Measurements from ENCODE around the gene PTPRD.
A peak's percentile ranks its signal among the peaks of the same experiment; 100 is the strongest.

PTPRD gene

DNA sequence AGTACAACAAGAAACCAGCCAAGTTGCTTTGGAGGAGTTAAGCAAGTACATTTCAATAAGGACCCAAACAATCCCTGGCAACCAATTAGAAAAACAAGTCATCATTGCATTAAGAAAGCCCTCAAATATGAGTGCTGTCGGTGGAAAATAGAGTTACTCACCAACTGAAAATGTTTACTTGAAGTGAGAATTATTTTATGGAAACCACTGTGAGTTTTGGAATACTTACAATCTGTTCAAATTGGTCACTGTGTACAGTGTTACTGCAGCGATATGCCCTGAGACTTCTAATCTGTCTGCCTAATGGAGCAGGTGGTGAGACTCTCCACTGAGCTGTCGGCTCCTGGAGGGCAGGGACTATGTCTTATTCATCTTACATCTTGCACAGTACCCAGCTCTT is 1740.0 kb downstream of the PTPRD start:
- DNase-seq: peak in 2 of 58 donors; percentile 15 to 33

DNA sequence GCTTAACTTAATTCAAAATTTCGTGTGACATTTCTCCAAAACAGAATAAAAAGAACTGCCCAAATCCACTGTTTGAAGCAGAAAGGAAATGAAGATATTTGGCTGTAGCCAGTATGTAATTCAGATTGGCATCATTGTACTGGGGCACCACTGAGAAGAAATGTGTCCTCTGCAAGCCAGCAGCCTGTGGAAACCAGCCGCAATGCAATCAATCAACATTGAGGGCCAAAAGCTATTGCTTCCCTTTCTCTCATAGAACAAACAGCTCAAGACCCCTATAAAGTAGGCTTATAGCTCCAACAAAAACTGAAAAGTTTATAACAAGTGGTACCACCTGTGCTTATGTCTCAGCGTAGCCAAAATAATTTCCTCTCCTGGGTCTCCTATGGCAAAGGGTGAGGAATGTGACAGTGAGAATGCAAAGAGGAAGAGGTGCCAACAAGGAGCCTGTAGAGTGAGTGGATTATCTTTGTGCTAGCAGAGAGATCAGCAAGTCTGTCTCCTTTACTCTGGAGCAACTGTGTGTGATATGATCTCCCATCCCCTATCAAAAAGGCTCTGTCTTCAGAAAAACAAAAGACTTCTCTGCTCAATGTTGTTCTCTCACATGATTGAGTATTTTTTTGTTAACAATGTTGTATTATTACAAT is 1740.9 kb downstream of the PTPRD start:
- DNase-seq: peak in 3 of 58 donors; percentile 31 to 56 (median 34)

DNA sequence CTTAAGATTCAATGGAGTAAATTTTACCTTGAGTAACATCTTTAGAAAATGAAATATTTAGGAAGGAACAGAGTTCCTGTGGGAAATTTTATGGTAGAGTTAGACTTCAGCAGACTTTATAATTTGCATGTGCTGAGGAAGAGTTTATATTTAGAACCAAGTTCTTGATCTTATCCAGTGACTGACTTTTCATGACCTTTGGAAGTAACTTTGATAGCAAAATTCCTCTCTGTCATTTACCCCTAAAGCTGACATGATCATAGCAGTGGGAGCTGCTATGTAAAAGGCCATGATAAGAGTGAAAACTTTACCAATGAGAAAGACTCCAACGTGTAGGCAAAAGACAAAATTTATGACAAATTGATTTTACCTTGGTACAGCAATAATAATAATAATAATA is 1741.4 kb downstream of the PTPRD start:
- DNase-seq: no peak

DNA sequence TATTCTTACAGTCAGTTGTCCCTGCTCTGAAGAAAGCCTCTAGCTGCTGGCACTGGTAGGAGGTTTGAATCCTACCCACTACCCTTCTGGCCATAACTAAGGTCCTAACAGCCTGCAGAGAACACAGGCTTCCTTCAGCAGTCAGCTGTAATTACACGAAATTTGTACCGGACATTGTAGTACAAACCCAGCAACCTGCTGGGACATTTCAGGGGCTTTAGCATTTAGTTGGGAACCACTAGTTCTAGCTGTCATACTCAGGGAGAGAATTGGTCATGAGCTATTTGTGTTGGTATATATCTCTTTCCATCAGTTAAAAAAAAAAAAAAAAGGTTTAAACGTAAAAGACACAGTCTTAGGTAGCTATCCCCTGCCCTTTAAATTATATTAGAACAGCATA is 1743.0 kb downstream of the PTPRD start:
- no peak for DNase-seq

DNA sequence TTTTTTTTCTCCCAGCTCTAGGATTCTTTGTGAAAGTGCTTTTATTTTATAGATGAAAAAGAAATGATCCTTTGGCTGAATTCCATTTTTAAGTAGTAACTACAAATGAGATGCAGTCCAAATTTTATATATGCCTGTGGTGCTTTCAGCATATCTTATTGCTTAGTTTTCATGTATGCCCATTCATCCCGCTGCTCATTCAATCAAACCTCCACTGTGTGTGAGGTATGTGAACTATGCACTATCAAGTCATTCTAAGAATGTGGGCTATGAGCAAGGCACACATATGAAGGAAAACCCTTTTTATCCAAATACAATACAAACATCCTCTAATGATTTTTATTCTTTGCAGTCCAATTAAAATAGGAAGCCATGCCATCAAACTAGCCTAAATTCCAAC is 1744.2 kb downstream of the PTPRD start:
- DNase-seq: no peak

DNA sequence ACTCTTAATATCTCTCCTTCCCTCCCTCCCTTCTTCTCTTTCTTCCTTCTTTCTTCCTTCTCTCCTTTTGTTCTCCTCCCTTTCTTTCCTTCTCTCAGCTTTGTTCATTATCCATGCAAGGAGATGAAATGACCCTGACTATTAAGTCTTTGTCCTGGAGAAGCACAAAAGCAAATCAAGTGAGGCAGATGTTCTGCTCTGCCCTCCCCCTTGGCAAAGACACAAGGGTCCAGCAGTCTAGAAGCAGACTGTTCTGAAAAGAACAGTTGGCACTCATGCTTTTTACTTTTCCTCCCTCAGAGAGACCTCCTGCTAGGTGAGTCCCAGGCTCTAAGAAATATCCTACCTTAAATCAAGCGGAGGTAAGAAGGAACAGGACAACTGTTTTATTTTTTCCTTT is 1745.7 kb downstream of the PTPRD start:
- no peak for DNase-seq

DNA sequence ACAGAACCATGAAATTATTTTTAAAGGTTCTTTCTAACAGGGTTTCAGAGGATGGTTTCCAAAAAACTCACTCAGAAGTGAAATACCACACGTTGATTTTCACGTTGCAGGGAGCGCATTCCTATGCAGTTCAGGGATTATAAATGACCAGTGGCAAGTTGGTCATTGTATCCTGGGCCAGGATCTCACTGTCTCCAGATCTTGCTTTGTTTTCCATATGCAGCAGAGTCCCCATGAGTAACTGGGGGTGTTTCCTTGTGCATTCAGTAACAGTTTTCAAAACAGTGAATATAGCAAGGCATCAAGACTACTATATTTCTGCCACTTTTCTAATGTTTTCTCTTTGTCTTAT is 1748.3 kb downstream of the PTPRD start:
- DNase-seq: no peak

DNA sequence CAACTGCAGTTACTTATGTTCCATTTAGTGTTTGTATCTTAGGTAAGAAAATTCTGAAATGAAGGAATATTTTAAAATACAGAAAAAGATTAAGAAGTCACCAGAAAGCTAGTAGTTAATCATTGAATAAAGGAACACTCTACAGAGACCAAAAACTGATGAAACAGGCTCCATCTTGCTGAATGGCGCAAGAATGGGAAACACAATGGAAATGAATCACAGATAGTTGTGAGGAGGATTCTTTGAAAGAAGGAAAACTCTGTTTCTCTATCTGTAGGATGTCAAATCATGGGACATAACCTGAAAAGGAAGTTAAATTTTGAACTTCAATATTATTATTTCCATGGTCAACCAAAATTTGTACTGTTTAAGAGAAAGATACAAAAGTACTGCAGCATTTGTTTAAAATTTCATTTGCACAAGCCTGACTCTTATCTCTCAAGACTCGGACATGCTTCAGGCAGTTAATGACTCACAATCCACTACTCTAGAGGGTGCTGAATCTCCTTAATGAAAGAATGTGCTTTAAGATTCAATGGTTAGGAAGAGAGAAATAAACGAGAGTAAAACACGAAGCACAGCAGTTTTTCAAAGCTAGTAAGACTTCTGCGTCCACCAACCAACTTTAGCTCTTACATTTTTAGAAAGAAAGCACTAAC is 1748.8 kb downstream of the PTPRD start:
- DNase-seq: no peak

DNA sequence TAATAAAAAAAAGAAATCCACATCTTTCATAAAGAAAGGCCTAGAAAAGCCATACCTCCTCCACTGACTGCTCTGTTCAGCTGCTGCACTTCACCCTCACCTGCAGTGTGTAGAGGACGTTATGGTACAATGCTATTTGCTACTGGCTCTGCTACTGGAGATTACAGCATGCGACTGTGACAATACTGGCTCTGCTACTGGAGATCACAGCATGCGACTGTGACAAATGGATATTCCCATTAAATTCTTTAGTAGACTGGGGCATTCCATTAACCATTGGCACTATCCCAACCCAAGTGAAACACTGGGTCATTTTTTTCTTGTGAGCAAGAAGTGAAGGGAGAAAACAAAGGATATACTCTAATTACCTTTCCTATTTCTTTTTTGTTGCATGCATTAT is 1749.7 kb downstream of the PTPRD start:
- DNase-seq: no peak

DNA sequence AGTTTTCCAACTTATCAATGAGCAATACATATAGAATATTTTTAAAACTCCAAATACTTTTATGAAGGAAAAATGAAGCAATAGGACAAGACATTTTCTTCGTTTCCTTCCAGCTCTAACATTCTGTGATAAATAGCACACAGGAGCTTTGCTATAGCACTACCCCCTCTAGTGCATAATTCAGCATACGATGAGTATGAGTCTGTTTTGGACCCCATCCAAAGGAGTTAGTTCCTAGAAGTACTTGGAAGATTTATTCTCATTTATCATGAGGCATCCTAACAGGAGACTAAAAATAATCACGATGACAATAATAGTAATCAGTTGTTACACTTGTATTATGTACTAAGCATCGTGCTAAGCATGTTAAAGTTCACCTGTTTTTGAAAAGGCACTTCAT is 1751.9 kb downstream of the PTPRD start:
- peak in 1 of 58 donors; percentile 14 for DNase-seq

DNA sequence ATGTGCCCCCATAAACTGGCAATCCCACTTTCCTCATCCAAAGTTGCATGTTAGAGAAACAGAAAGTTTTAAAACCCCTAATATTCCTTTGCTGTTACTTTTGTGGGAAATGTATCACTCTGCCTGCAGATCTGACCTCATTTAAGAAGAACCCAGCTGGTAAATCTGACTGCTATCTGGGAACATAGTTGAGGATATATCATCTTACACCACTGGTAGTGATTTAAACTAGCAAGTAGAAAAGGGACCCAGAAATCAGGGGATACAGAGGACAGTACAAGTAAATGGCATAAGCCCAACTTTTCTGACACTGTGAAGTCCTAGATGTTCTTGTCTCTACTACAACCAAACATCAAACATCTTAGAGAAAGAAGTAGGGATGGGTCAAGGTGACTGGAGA is 1752.7 kb downstream of the PTPRD start:
- DNase-seq: no peak

DNA sequence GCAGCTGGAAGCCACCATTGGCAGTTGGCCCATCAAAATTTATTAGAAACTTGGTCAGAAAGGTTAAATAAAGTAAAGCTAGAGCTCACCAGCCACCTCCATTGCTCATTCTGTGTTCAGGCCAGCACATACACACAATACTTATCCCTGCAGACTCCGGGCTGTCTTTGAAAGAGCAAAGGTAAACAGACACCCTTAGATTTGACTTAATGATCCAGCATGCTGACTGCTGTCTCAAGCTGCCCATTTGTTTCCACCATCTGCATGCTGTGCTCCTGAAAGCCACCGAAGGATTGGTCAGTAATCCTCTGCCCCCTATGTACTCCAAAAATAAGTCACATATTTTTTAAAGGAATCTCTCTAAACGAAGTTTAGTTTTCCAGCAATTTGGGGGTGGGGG is 1753.4 kb downstream of the PTPRD start:
- DNase-seq: no peak

DNA sequence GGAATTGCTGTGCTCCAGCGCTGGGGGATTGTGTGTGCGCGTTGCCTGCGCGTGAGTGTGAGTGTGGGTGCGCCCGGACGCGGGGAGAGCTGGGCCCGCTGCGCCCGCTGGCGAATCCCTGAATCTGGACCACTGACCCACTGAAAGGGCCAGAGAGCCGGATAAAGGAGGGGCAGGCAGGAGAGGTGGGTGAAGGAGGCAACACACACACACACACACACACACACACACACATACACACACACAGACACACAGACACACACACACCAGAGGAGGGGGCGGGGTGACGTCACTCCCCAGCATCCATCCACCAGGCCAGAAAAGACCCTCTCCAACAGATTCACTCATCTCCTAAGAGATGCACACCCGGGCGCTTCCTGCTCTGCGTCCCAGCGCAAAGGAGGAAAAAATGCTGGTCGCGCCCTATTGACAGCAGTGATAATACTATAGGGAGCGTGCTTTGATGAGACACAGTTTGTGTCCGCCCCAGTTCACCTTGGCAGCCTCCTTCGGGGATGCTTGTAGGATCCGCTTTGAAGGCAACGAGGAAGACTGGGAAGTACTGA is 1754.1 kb downstream of the PTPRD start:
- peak in 37 of 58 donors; percentile 10 to 71 (median 49) for DNase-seq

DNA sequence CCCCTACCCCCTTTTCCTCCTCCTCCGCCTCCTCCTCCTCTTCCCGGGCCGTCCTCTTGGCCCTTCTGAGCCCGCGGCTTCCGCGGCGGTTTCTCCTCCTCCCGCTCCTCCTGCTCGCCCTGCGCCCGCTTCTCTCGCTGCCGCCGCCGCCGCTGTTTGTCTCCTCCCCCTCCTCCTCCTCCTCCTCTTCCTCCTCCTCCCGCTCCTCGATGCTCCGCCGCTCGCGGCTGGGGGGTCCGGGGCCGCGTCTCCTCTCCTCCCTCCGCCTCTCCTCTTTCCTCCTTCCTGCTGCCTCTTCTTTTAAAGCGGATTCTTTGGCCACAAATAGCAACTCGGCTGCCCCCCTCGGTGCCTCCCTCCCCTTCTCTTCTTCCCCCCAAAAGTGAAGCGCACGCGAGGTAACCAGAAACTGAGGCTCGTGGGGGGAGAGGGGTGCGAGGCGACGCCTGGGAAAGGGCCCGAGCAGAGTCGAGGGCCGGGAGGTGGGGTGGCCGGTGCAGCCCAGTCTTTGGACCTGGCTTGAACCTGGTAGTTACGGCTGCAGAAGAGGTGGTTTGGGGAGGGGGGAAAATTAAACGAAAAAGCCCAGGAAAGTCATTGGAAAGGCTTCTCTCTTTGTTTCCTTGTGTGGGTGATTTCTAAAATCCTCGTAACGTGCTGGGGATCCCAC is 1754.7 kb downstream of the PTPRD start:
- peak in 53 of 58 donors; percentile 22 to 84 (median 69) for DNase-seq

DNA sequence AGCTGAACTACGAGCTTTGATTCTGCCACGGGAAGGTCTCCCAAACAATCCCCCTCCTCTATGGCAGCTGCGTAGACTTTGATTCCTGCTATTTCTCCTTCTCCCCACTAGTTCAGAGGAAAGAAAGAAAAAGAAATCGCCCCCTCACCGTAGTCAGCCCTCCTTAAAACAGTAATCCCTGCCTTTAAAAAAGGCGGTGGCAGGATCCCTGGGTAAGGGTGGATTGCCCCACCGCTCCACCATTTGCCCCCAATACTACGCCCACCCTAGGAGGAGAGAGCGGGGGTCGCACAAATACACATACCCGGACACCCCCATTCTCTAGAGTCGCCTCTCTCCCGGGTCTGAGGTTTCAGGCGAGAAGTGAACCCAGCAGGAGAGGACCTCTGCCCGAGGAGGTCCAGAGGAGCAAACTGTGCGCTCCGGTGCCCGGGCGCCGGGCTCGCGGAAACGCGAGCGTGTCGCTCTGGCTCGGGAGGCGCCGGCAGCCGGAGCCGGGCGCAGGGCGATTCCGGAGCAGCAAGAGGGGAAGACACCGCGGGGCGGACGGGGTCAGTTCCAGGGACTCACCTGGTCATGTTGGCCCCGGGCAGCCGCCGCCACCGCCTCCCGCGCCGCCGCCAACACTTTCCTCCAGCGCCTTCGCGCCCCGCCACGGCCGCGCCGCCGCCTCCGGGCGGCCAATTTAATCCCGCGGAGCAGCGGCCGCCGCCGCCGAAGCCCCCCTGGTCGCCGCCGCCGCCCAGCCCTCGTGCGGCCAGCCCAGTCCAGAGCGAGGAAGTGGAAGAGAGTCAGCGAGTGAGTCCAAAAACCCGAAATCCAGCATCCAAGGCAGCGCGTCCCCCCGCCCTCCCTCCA is 1755.5 kb downstream of the PTPRD start:
- peak in 18 of 58 donors; percentile 14 to 68 (median 44) for DNase-seq

DNA sequence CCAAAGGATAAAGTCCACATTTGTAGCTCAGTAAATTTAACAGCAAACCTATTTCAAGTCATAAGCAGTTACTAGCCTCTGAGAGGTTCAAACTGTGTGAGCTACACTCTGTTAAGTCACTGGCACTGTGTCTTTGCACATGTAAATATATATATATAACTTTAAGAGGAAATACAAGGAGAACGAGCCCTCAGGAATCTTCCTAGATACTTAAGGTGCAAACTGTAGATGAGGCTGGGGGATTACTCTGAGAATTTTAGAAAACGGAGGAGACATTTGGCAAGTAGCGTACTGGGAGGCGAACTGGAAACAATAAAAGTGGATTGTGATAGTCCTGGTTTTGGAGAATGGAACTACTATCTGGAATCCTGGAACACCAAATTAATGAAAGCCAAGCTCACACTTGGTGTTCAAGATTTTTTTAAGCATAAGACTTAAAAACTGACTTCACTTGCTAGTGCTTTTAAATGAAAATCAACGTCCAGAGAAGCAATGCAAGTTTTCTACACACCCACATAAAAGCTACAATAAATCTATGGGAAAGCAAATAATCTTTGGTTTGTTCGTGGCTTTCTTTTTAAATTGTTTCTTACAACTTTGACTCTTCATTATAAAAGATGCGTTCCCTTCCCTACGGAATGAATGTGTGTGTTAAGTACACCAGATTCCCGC is 1756.3 kb downstream of the PTPRD start:
- DNase-seq: no peak

DNA sequence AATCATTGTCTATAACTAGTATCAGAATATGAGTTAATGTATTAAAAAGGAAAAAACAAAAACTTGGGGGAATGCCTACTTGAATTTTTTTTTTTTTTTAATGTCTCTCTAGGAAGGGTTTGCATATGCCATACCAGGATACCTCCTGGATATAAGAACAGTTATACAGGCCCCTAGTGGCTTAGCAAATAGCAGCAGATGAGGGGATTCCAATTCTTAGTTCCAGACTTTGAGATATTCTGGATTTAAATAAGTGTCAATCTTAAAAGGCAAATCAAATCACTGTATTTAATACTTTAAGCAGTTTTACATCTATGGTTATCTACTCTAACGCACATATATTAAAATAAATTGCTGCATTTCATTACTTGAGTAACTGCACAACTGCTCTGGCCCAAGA is 1757.8 kb downstream of the PTPRD start:
- peak in 2 of 58 donors; percentile 23 to 45 for DNase-seq

DNA sequence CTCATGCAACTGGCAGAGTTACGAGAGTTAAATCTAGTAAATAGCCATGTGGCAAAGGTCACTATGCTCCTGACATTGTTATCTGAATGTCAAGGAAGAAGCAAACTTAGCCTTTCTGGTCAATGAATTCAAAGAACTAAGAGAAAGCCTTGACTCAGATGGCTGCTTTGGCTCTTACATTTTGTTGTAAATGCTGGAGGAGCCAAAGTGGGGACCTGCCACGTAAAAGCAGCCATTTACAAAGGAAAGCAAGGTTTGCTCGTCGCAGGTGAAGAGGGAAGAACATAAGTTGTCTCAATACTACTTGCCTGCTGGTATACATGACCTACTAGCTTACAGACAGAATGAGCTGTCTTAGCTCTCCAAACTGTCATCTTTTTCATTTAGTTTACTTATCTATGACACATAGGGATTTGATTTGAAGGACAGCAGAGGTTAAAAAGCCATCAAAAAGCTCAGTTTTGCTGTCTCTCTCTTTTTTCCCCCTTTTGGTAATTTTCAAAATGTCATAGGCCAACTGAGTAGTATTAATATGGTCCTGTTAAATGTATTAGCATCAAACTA is 1760.4 kb downstream of the PTPRD start:
- no peak for DNase-seq

DNA sequence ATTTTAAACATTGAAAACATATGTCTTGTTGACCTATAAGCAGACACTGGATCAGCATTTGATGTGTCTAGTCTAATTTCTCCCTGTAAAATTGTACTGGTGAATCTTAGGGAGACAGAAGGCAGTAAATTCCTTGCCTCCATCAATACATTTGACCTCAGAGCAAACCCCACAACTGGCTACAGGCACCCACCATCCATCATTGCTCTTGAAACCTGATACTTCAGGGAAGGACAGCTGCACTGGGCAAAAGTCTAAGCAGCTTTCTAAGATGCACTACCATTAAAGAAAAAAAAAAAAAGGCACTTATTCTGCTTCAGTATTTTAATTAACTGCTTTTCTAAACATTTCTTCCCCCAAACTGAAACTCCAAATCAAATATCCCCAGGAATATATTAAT is 1761.9 kb downstream of the PTPRD start:
- DNase-seq: no peak

DNA sequence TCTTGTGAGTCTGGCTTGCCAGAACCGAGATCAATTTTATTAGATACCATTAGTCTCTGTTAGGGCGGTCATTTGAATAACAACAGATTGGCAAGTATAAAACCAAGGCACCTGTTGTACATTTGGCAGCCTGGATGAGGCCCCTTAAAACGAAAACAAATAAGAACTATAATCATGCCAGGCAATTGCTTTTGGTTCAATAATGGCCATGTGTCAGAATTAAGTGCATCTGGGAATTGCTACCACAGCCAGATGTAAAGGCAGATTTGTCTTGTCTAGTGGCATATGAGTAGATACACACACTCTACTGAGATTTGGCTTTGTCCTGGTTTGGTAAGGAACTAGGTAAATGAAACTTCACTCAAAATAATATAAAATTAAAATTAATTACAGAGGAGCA is 1767.0 kb downstream of the PTPRD start:
- no peak for DNase-seq

DNA sequence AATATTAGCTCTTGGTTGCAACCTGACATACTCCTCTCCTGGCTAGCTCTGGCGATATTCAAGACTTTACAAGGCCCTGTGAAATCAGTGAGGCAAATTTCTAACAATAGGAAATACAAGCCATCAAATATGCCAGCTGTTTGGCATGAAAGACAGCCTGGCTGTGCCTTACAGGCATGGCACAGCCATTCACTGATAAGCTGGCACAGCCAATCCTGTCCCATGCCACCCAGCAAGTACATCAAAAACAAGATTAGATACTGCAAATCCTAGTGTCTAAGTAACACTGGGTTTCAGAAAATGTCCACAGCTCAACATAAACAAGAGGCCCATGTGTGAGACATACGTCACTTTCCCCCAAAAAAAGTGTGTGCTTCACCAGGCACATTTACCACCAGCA is 1767.4 kb downstream of the PTPRD start:
- peak in 42 of 58 donors; percentile 6 to 87 (median 46) for DNase-seq

Measured in anterior cingulate cortex (tissue), 58 donors.